ENCODE measurements around the gene RAB44.

The RAB44 gene

DNA sequence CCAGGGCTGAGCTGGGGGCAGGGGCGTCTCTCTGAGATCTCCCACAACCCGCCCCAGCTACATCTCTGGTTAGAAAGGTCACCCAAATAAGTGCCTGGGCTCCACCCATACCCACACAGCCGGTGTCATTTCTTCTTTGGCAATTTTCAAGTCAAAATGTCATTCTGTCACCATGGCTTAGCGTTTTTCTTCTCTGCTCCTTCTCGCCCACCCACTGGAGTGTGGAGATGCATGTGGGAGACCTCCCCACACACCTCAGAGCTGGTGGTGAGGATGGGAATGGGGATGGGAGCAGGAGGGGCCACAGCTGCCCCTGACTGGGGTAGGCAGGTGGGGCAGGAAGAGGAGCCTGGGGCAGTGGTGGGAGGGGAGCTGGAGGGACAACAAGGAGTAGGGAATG, 78.5 kb downstream of the RAB44 start:
- no peak for DNase-seq (ENCODE audit: low read depth)

GRCh38 chr6:36777801-36778200, 80.2 kb downstream of the RAB44 start:
- DNase-seq (ENCODE audit: low read depth), result no peak

DNA sequence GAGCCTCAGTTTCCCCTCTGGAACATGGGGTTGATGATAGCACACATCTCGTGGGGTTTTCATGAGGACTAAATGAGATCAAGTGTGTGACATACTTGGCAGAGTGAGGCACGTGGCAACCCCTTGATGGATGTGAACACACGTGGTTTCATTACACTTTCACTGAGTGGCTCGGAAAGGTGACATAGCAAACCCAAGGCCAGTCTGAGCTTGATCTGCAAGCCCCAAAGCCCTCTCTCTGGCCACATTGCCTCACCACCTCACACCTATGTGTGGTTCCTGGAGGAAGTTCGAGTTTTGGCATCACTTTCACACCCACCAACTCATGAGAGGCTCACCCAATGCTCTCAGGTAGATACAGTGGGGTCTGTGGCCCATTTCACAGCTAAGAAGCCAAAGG, 81.6 kb downstream of the RAB44 start:
- no peak for DNase-seq (ENCODE audit: low read depth)

DNA sequence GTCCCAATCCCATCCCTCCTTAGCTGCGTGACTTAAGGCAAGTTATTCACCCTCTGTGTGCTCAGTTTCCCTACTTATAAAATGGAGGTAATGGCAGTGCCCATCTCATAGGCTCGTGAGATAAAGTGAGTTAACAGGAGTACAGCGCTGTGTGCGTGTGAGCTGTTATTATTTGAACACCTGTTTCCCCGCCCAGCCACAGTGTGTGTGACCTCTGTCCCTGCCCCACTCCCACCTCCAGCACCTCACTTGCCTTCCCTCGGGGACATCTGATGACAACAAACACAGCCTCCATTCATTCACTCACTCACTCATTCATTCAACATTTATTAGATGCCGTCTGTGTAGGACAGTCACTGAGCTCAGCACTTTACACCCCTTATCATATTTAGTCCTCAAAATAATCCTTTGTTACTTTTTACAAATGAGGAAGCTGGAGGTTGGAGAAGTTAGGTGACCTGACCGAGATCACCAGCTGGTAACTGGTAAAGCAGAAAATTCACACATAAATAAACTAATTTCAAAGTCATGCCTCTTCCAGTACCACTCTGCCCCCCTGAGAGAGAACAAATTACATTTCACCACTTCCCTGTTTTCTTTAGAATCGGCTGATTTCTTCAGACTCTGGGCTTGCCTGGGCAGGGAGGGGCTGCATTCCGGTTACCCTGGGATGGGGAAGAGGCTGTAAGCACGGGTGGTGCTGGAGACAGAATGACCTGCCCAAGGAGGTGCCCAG, 83.0 kb downstream of the RAB44 start:
- no peak for DNase-seq (ENCODE audit: low read depth)

- no peak for DNase-seq (ENCODE audit: low read depth)
Observed at GRCh38 chr6:36781669-36782068, 84.0 kb downstream of the RAB44 start.

All from stimulated activated CD8-positive, alpha-beta memory T cell treated with anti-CD3 and anti-CD28 coated beads, Interleukin-4, amount 100 ng/mL, for 24 hours (primary cell).